Gastrocnemius medialis (tissue), 4 donors: ENCODE data around the gene EYA3. TPM values are rescaled to one million over a fixed set of nuclear protein-coding genes. Genes with fewer than 3 reads are reported as not detected.

ENCODE experiments used
- ATAC-seq, 2 donors: fragments of 150-250 bp; one replicate each; pipeline ENCODE4 v1.9.1; 2016
- DNase-seq, 2 donors: peaks; one replicate each; pipeline ENCODE4 v3.0.0-alpha.2; 2019
- H3K27ac ChIP-seq, 4 donors: fragments of 200-600 bp; sonication (generic); 1 replicate in 1 of 4; 2 replicates in 3 of 4; pipeline ENCODE4 v1.5.1; 2016 to 2018; ENCODE audit warnings: mild to moderate bottlenecking in 2 of 4, moderate library complexity in 1 of 4
- H3K27me3 ChIP-seq, 3 donors: fragments of 200-600 bp; sonication (generic) in 2 of 3; 1 replicate in 1 of 3; 2 replicates in 2 of 3; pipeline versions ENCODE4 v1.5.1 to v1.6.0; 2016 to 2019; ENCODE audit warnings: mild to moderate bottlenecking in 1 of 3, moderate library complexity in 1 of 3
- H3K36me3 ChIP-seq, 2 donors: fragments of 200-600 bp; sonication (generic) in 1 of 2; one replicate each; pipeline ENCODE4 v1.5.1; 2017 to 2018
- H3K4me1 ChIP-seq, 2 donors: fragments of 200-600 bp; sonication (generic) in 1 of 2; one replicate each; pipeline ENCODE4 v1.5.1; 2016 to 2017; ENCODE audit warnings: mild to moderate bottlenecking in 2 of 2
- H3K4me3 ChIP-seq, 4 donors: fragments of 200-600 bp; sonication (generic) in 3 of 4; 1 replicate in 1 of 4; 2 replicates in 3 of 4; pipeline ENCODE4 v1.5.1; 2016 to 2019; ENCODE audit warnings: mild to moderate bottlenecking in 2 of 4
- H3K9me3 ChIP-seq, 3 donors: fragments of 200-600 bp; sonication (generic) in 2 of 3; 1 replicate in 1 of 3; 2 replicates in 2 of 3; pipeline ENCODE4 v1.5.1; 2016 to 2019
- POLR2A ChIP-seq, 2 donors: fragments of 450-650 bp; IDR thresholded peaks; one replicate each; pipeline ENCODE4 v1.6.1; 2017; ENCODE audit warnings: antibody characterized with exemption in 2 of 2, mild to moderate bottlenecking in 2 of 2, moderate library complexity in 2 of 2
- in situ Hi-C, 4 donors: fragments of 200-750 bp; cut with MboI; loops; one replicate each; pipeline versions ENCODE4 v1.15.0 to v1.8.0; 2017; ENCODE audit warnings: low sequenced_read_pairs in 4 of 4
- intact Hi-C: fragments of 100-400 bp; cut with DNase I; formaldehyde crosslinking; loops from one replicate; pipeline ENCODE4 v1.15.1; 2023; ENCODE audit warnings: low total_unique reads
- total RNA-seq, 4 donors: library from RNA; depleted of rRNA; stranded (reverse); fragments of >200 nt; gene quantifications; one replicate each; pipeline versions ENCODE4 v1.1.0 to v1.2.3, GENCODE V29; 2016
- TF ChIP-seq, protein P1 (sequence below), 5 experiments: fragments of 450-650 bp in 3 of 5; fragments of 200-600 bp in 2 of 5; sonication (generic) in 2 of 5; IDR thresholded peaks in 4 of 5; conservative IDR thresholded peaks in 1 of 5; 1 replicate in 4 of 5; 2 replicates in 1 of 5; pipeline ENCODE4 v1.5.1; 2016 to 2019; ENCODE audit warnings: antibody characterized with exemption in 5 of 5, mild to moderate bottlenecking in 3 of 5, moderate library complexity in 3 of 5

The EYA3 gene
- total RNA-seq, 4 donors from 2014 or later: 9.2 to 19.5 (median 15.4) TPM

DNA sequence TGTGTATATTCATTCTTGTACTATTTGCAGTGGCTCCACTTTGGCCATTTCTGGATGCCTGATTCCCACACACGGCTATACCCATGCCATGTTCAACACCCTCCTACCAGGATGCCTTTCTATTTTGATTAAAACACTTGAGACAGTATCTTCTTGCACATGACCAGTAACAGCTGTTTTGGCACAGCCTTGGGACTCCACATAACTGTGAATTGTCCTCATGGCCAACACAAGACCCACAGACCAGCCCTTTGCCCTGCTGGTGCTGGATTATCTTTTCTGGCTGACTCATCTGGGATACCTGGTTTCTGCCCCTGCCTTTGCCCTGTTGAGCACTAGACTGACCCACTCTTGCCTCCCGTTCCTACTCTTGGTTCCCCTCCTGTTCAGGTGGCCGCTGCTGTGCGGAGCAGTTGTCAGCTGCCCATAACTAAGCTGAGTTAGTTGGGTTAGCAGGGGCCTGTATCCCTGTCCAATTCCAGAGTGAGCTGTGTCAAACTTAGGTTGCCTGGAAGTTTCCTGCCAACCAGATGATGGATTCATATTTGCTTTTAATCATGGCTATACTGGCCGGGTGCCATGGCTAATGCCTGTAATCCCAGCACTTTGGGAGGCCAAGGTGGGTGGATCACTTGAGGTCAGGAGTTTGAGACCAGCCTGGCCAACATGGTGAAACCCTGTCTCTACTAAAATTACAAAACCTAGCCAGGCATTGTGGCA, 10.8 kb upstream of the EYA3 start:
- in situ Hi-C loops (loop anchor here in 1 of 4 donors (10.0 kb wide), 1 partner anchor 106 kb away; no protein-coding TSS in a partner anchor), intact Hi-C loops (loop anchor here (1.0 kb wide), 1 partner anchor 24 kb away; no protein-coding TSS in a partner anchor)
- no peak for TF ChIP-seq POLR2A (IDR thresholded peaks at IDR 0.05)
- TF ChIP-seq, protein P1, sequence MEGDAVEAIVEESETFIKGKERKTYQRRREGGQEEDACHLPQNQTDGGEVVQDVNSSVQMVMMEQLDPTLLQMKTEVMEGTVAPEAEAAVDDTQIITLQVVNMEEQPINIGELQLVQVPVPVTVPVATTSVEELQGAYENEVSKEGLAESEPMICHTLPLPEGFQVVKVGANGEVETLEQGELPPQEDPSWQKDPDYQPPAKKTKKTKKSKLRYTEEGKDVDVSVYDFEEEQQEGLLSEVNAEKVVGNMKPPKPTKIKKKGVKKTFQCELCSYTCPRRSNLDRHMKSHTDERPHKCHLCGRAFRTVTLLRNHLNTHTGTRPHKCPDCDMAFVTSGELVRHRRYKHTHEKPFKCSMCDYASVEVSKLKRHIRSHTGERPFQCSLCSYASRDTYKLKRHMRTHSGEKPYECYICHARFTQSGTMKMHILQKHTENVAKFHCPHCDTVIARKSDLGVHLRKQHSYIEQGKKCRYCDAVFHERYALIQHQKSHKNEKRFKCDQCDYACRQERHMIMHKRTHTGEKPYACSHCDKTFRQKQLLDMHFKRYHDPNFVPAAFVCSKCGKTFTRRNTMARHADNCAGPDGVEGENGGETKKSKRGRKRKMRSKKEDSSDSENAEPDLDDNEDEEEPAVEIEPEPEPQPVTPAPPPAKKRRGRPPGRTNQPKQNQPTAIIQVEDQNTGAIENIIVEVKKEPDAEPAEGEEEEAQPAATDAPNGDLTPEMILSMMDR (IDR thresholded peaks at IDR 0.05 in 4 of 5, conservative IDR thresholded peaks at IDR 0.05 in 1 of 5): no peak
- ATAC-seq (peak; percentile 93 to 96), DNase-seq (peak; percentile 64 to 72)
- peaks cover 0 to 12% of the 10 kb centered on the region in 2 donors for H3K4me1 ChIP-seq
- H3K9me3 ChIP-seq: no peaks in the 10 kb centered on the region
- no peaks in the 10 kb centered on the region for H3K27me3 ChIP-seq
- peak overlapping the region; percentile 75 to 90 (median 80) for H3K27ac ChIP-seq
- H3K4me3 ChIP-seq: no peak overlapping the region
- no peaks in the 10 kb centered on the region for H3K36me3 ChIP-seq

DNA sequence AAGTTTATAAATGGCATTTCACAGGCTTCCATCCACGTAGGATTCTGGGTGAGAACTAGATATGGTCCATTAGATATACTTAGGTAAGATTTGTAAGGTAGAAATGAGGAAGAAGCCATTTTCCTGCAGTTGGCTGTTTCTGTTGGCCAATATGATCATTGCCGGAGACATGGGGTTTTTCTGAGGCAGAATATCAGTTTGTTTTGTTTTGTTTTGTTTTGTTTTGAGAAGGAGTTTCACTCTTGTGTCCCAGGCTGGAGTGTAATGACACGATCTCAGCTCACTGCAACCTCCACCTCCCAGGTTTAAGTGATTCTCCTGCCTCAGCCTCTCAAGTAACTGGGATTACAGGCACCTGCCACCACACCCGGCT, 8.7 kb upstream of the EYA3 start:
- Histone ChIP-seq H3K9me3 (no peaks in the 10 kb centered on the region), H3K27me3 (no peaks in the 10 kb centered on the region), H3K27ac (no peak overlapping the region), H3K4me3 (no peak overlapping the region), H3K4me1 (peaks cover 0 to 12% of the 10 kb centered on the region in 2 donors), H3K36me3 (no peaks in the 10 kb centered on the region)
- DNase-seq (no peak), ATAC-seq (no peak)
- in situ Hi-C loops: loop anchor here in 1 of 4 donors (10.0 kb wide), 1 partner anchor 108 kb away; no protein-coding TSS in a partner anchor
- intact Hi-C loops: no loop called here
- TF ChIP-seq, protein P1 (IDR thresholded peaks at IDR 0.05 in 4 of 5, conservative IDR thresholded peaks at IDR 0.05 in 1 of 5): no peak
- TF ChIP-seq POLR2A (IDR thresholded peaks at IDR 0.05): no peak

DNA sequence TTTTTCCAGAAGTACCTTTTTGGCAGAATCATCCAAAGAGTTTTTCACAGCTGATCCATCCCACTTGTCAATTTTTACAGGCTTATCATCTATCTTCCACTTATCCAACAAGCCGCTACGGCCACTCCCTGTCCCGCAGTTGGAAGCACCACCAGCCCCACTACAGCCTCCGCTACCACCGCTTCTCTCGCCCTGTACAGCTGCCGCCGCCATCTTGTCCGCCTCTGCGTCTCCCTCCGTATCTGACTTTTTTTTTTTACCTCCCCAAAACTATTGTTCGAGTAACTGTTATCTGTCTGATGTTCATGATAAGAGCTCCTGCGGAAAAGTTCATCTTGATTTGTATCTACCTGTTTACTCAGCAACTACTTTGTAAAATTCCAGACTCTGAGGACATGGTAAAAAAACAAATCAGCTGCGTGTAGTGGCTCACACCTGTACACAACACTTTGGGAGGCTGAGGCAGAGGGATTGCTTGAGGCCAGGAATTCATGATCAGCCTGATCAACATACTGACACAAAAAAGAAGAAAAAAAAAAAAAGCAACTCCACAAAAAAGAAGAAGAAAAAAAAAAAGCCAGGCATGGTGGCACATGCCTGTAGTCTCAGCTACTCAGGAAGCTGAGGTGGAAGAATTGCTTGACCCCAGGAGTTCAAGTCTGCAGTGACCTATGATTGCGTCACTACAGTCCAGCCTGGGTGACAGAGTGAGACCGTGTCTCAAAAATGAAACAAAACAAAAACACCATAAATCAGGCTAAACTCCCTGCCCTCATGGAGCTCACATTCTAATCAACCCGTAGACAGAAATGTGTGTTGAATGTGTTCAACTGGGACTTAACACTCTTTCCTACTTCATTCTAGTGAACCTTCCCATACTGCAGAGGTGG, 8.0 kb upstream of the EYA3 start:
- H3K36me3 ChIP-seq: no peaks in the 10 kb centered on the region
- intact Hi-C loops: no loop called here
- in situ Hi-C loops: loop anchor here in 1 of 4 donors (10.0 kb wide), 1 partner anchor 108 kb away; no protein-coding TSS in a partner anchor
- H3K27ac ChIP-seq: no peak overlapping the region
- H3K27me3 ChIP-seq: no peaks in the 10 kb centered on the region
- ATAC-seq (no peak), DNase-seq (no peak)
- H3K4me3 ChIP-seq: no peak overlapping the region
- TF ChIP-seq, protein P1 (IDR thresholded peaks at IDR 0.05 in 4 of 5, conservative IDR thresholded peaks at IDR 0.05 in 1 of 5): no peak
- TF ChIP-seq POLR2A (IDR thresholded peaks at IDR 0.05): no peak
- peaks cover 0 to 12% of the 10 kb centered on the region in 2 donors for H3K4me1 ChIP-seq
- H3K9me3 ChIP-seq: no peaks in the 10 kb centered on the region

DNA sequence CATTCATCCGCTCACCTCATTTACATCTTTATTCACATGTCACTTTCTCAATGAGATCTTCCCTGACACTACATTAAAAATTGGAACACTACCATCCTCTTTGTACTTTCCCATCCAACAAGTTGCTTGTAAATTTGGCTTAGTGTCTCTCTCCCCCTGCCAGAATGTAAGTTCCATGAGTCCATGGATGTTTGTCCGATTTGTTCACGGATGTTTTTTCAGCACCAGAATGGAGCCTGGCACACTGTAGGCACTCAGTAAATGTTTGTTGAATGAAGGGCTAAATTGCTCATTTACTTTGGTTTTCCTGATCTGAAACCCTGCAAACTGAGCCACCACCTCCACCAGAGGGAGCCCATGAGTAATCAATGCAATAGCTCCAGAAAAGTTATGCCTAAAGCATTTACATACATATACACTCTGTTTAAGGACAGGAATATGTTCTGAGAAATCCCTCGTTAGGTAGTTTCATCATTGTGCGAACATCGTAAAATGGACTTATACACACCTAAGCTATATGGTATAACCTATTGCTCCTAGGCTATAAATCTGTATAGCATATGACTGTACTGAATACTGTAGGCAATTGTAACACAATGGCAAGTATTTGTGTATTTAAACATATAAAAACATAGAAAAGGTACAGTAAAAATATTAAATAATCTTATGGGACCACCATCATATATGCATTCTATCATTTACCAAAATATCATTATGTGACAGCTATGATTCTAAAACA, 2.8 kb upstream of the EYA3 start:
- DNase-seq (peak in 1 of 2 donors; percentile 44), ATAC-seq (no peak)
- H3K4me3 ChIP-seq: no peak overlapping the region
- TF ChIP-seq, protein P1 (IDR thresholded peaks at IDR 0.05 in 4 of 5, conservative IDR thresholded peaks at IDR 0.05 in 1 of 5): peak; percentile 72 to 85 (median 76)
- no peak for TF ChIP-seq POLR2A (IDR thresholded peaks at IDR 0.05)
- intact Hi-C loops: loop anchor here (1.0 kb wide), 1 partner anchor 118 kb away; no protein-coding TSS in a partner anchor
- H3K27ac ChIP-seq: peak overlapping the region in 2 of 4 donors; percentile 1 to 52
- H3K9me3 ChIP-seq: no peaks in the 10 kb centered on the region
- in situ Hi-C loops: loop anchor here (5.0 to 10.0 kb wide), 3 partner anchors 114 to 121 kb away; no protein-coding TSS in a partner anchor
- no peaks in the 10 kb centered on the region for H3K27me3 ChIP-seq
- H3K36me3 ChIP-seq: no peaks in the 10 kb centered on the region
- peaks cover 21 to 24% of the 10 kb centered on the region in 2 donors for H3K4me1 ChIP-seq
